HFF-Myc (cell line): Measurements from ENCODE around the gene SMYD3.

Source experiments
- DNase-seq: peaks from one replicate; pipeline ENCODE4 v3.0.0-alpha.2; 2011; ENCODE audit warnings: low read depth; ENCODE audit errors: extremely low read depth
- H3K4me3 ChIP-seq: replicated peaks from 2 replicates; pipeline ENCODE4 v1.5.1; 2011; ENCODE audit warnings: low read depth, mild to moderate bottlenecking, control low read depth, low read length
- CTCF ChIP-seq: IDR thresholded peaks from 2 replicates; pipeline ENCODE4 v1.5.1; 2012; ENCODE audit warnings: mild to moderate bottlenecking, low read depth, low read length, control low read depth; ENCODE audit errors: missing control alignments

The SMYD3 gene

GRCh38 chr1:246397046-246397445, 110.0 kb downstream of the SMYD3 start:
- no peak for DNase-seq
- no peak for TF ChIP-seq CTCF
- H3K4me3 ChIP-seq = no peak overlapping the region

GRCh38 chr1:246396322-246396721, 110.8 kb downstream of the SMYD3 start:
- DNase-seq = no peak
- no peak for TF ChIP-seq CTCF
- no peak overlapping the region for H3K4me3 ChIP-seq

GRCh38 chr1:246394121-246394520, 113.0 kb downstream of the SMYD3 start:
- no peak for DNase-seq
- TF ChIP-seq CTCF = no peak
- no peak overlapping the region for H3K4me3 ChIP-seq

GRCh38 chr1:246390855-246391254, 116.2 kb downstream of the SMYD3 start:
- H3K4me3 ChIP-seq = no peak overlapping the region
- DNase-seq = no peak
- no peak for TF ChIP-seq CTCF

GRCh38 chr1:246384616-246385015, 122.5 kb downstream of the SMYD3 start:
- no peak for DNase-seq
- H3K4me3 ChIP-seq = no peak overlapping the region
- no peak for TF ChIP-seq CTCF

- no peak overlapping the region for H3K4me3 ChIP-seq
- no peak for TF ChIP-seq CTCF
- DNase-seq = no peak
Measured at GRCh38 chr1:246383791-246384190, 123.3 kb downstream of the SMYD3 start.

GRCh38 chr1:246383239-246383589, 123.9 kb downstream of the SMYD3 start:
- no peak overlapping the region for H3K4me3 ChIP-seq
- DNase-seq = no peak
- TF ChIP-seq CTCF = no peak
